Neuron (in vitro differentiated cells): ENCODE measurements around the gene SRPK2.

ENCODE experiments used
- H2AFZ ChIP-seq: one replicate; pipeline ENCODE4 v1.6.1; 2013; ENCODE audit warnings: low read depth, mild to moderate bottlenecking, inconsistent platforms, low read length, moderate library complexity
- H3K27me3 ChIP-seq: one replicate; pipeline ENCODE4 v1.6.1; 2013; ENCODE audit warnings: low read length; ENCODE audit not compliant: insufficient read depth
- H3K36me3 ChIP-seq: one replicate; pipeline ENCODE4 v1.6.1; 2013; ENCODE audit warnings: low read length; ENCODE audit not compliant: insufficient read depth
- H3K4me1 ChIP-seq: one replicate; pipeline ENCODE4 v1.6.1; 2013; ENCODE audit warnings: low read length; ENCODE audit not compliant: insufficient read depth
- H3K4me3 ChIP-seq: 2 replicates; pipeline ENCODE4 v1.5.1; 2013; ENCODE audit warnings: mild to moderate bottlenecking, low read length, moderate library complexity
- H3K9me3 ChIP-seq: one replicate; pipeline ENCODE4 v1.6.1; 2013; ENCODE audit warnings: low read length

SRPK2 gene

GRCh38 chr7:105153531-105153930 is 235.2 kb downstream of the SRPK2 start:
- no peaks in the 10 kb centered on the region for H3K4me1 ChIP-seq
- no peak overlapping the region for H2AFZ ChIP-seq
- no peaks in the 10 kb centered on the region for H3K27me3 ChIP-seq
- no peaks in the 10 kb centered on the region for H3K9me3 ChIP-seq
- no peak overlapping the region for H3K4me3 ChIP-seq
- peaks cover 12% of the 10 kb centered on the region for H3K36me3 ChIP-seq

GRCh38 chr7:105151152-105151551 is 237.6 kb downstream of the SRPK2 start:
- Histone ChIP-seq H2AFZ (no peak overlapping the region), H3K4me1 (no peaks in the 10 kb centered on the region), H3K36me3 (no peaks in the 10 kb centered on the region), H3K4me3 (no peak overlapping the region), H3K9me3 (no peaks in the 10 kb centered on the region), H3K27me3 (no peaks in the 10 kb centered on the region)

- no peaks in the 10 kb centered on the region for H3K9me3 ChIP-seq
- H3K4me1 ChIP-seq = no peaks in the 10 kb centered on the region
- H3K4me3 ChIP-seq = no peak overlapping the region
- no peaks in the 10 kb centered on the region for H3K27me3 ChIP-seq
- no peak overlapping the region for H2AFZ ChIP-seq
- H3K36me3 ChIP-seq = no peaks in the 10 kb centered on the region
Observed at GRCh38 chr7:105149827-105150226, 238.9 kb downstream of the SRPK2 start.

GRCh38 chr7:105141068-105141467 is 247.7 kb downstream of the SRPK2 start:
- Histone ChIP-seq H3K27me3 (no peaks in the 10 kb centered on the region), H3K4me3 (no peak overlapping the region), H3K36me3 (peaks cover 46% of the 10 kb centered on the region)

GRCh38 chr7:105139381-105139780 is 249.3 kb downstream of the SRPK2 start:
- peaks cover 46% of the 10 kb centered on the region for H3K36me3 ChIP-seq
- no peaks in the 10 kb centered on the region for H3K4me1 ChIP-seq
- H3K4me3 ChIP-seq = no peak overlapping the region
- no peaks in the 10 kb centered on the region for H3K9me3 ChIP-seq
- H3K27me3 ChIP-seq = no peaks in the 10 kb centered on the region
- H2AFZ ChIP-seq = no peak overlapping the region

More at GRCh38 chr7:105141068-105141467, 247.7 kb downstream of the SRPK2 start:
- Histone ChIP-seq H3K9me3 (no peaks in the 10 kb centered on the region), H2AFZ (no peak overlapping the region), H3K4me1 (no peaks in the 10 kb centered on the region)

- H3K4me3 ChIP-seq = no peak overlapping the region
- no peak overlapping the region for H2AFZ ChIP-seq
- H3K36me3 ChIP-seq = peaks cover 44% of the 10 kb centered on the region
- H3K4me1 ChIP-seq = no peaks in the 10 kb centered on the region
- H3K9me3 ChIP-seq = no peaks in the 10 kb centered on the region
- no peaks in the 10 kb centered on the region for H3K27me3 ChIP-seq
Observed at GRCh38 chr7:105137898-105138297, 250.8 kb downstream of the SRPK2 start.

- Histone ChIP-seq H3K9me3 (no peaks in the 10 kb centered on the region), H3K4me1 (peaks cover 3% of the 10 kb centered on the region), H3K36me3 (peaks cover 37% of the 10 kb centered on the region)
Observed at GRCh38 chr7:105136221-105136620, 252.5 kb downstream of the SRPK2 start.

GRCh38 chr7:105133986-105134655 is 254.6 kb downstream of the SRPK2 start:
- no peak overlapping the region for H2AFZ ChIP-seq
- no peak overlapping the region for H3K4me3 ChIP-seq
- H3K27me3 ChIP-seq = no peaks in the 10 kb centered on the region
- H3K4me1 ChIP-seq = peaks cover 3% of the 10 kb centered on the region
- H3K36me3 ChIP-seq = peaks cover 32% of the 10 kb centered on the region
- no peaks in the 10 kb centered on the region for H3K9me3 ChIP-seq

More at GRCh38 chr7:105136221-105136620, 252.5 kb downstream of the SRPK2 start:
- no peak overlapping the region for H2AFZ ChIP-seq
- no peak overlapping the region for H3K4me3 ChIP-seq
- no peaks in the 10 kb centered on the region for H3K27me3 ChIP-seq

- H3K4me1 ChIP-seq = peaks cover 3% of the 10 kb centered on the region
- no peaks in the 10 kb centered on the region for H3K9me3 ChIP-seq
- no peaks in the 10 kb centered on the region for H3K27me3 ChIP-seq
- H3K4me3 ChIP-seq = no peak overlapping the region
- peaks cover 28% of the 10 kb centered on the region for H3K36me3 ChIP-seq
- no peak overlapping the region for H2AFZ ChIP-seq
Observed at GRCh38 chr7:105133358-105133757, 255.4 kb downstream of the SRPK2 start.

GRCh38 chr7:105132835-105133234 is 255.9 kb downstream of the SRPK2 start:
- H3K4me1 ChIP-seq = peaks cover 3% of the 10 kb centered on the region
- no peak overlapping the region for H2AFZ ChIP-seq
- no peaks in the 10 kb centered on the region for H3K9me3 ChIP-seq
- H3K36me3 ChIP-seq = peaks cover 24% of the 10 kb centered on the region
- no peaks in the 10 kb centered on the region for H3K27me3 ChIP-seq
- H3K4me3 ChIP-seq = no peak overlapping the region

- H3K36me3 ChIP-seq = peaks cover 19% of the 10 kb centered on the region
- no peaks in the 10 kb centered on the region for H3K27me3 ChIP-seq
- no peak overlapping the region for H2AFZ ChIP-seq
- H3K4me1 ChIP-seq = peaks cover 3% of the 10 kb centered on the region
- no peak overlapping the region for H3K4me3 ChIP-seq
- H3K9me3 ChIP-seq = no peaks in the 10 kb centered on the region
Observed at GRCh38 chr7:105132335-105132734, 256.4 kb downstream of the SRPK2 start.

GRCh38 chr7:105131890-105132289 is 256.8 kb downstream of the SRPK2 start:
- H2AFZ ChIP-seq = no peak overlapping the region
- no peaks in the 10 kb centered on the region for H3K9me3 ChIP-seq

GRCh38 chr7:105131033-105131656 is 257.6 kb downstream of the SRPK2 start:
- Histone ChIP-seq H3K4me3 (no peak overlapping the region), H3K9me3 (no peaks in the 10 kb centered on the region), H2AFZ (no peak overlapping the region), H3K4me1 (peaks cover 3% of the 10 kb centered on the region), H3K27me3 (no peaks in the 10 kb centered on the region), H3K36me3 (peaks cover 10% of the 10 kb centered on the region)

More at GRCh38 chr7:105131890-105132289, 256.8 kb downstream of the SRPK2 start:
- Histone ChIP-seq H3K36me3 (peaks cover 16% of the 10 kb centered on the region), H3K4me1 (peaks cover 3% of the 10 kb centered on the region), H3K27me3 (no peaks in the 10 kb centered on the region), H3K4me3 (no peak overlapping the region)
